GM21786 (cell line): ENCODE measurements around the gene KPTN.

ENCODE experiments used
- ATAC-seq: cut with Tn5 transposase; IDR thresholded peaks from one replicate; pipeline ENCODE4 v1.9.1; 2021; ENCODE audit not compliant: unreplicated experiment

The KPTN gene

DNA sequence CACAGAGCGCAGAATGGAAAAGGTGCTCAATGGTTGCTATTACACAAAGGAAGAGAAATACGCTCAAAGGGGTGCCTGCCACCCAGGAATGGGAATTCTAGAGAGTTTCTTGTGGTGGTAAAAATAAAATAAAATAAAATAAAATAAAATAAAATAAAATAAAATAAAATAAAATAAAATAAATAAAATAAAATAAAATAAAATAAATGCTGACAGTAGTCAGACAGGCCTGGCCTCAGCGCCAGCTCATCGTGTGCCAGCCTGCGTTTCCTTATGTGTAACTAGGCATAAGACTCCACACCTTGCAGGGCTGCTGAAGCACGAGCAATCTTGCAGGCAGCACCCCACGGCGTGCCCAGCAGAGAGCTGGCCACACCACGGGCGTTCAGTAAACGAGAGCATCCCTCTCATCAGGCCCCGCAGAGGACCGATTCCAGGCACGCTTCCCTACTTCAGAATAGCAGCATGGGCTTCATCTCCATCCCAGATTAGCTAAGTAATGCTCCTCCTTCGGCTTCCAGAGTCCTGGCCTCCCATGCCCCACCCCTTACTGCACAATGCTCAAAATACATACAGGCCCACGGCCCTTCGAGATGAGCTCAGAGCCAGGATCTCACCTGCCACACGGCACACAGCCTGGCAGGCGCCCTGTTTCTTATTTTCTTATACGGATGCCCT lies 25.3 kb upstream of the KPTN start:
- no peak for ATAC-seq

- ATAC-seq: no peak
These were observed 24.7 kb upstream of the KPTN start for GRCh38 chr19:47508721-47509120.

- no peak for ATAC-seq
These were observed 24.0 kb upstream of the KPTN start for GRCh38 chr19:47507924-47508553.

- ATAC-seq: no peak
These were observed 23.0 kb upstream of the KPTN start for GRCh38 chr19:47507012-47507411.

DNA sequence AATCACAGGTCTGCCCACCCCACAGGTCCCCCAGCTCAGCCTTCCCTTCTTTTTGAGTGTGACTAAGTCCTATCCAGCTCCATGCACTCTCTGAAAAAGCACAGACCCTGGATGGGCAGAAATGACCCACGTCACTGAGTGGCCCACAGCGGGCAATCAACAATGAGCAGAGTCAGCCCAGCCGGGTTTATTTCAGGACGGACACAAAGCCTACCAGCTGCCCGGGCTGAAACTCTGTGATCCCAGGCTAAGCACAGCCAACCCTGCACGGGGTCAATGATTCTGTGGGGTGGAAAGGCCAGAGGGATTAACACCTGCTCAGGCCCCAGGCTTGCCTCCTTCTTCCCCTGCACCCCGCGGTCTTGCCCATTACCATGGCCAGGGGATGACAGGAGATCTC lies 22.4 kb upstream of the KPTN start:
- no peak for ATAC-seq

GRCh38 chr19:47505506-47505905 lies 21.5 kb upstream of the KPTN start:
- ATAC-seq: no peak

- ATAC-seq: no peak
These were observed 19.8 kb upstream of the KPTN start for GRCh38 chr19:47503826-47504150.

DNA sequence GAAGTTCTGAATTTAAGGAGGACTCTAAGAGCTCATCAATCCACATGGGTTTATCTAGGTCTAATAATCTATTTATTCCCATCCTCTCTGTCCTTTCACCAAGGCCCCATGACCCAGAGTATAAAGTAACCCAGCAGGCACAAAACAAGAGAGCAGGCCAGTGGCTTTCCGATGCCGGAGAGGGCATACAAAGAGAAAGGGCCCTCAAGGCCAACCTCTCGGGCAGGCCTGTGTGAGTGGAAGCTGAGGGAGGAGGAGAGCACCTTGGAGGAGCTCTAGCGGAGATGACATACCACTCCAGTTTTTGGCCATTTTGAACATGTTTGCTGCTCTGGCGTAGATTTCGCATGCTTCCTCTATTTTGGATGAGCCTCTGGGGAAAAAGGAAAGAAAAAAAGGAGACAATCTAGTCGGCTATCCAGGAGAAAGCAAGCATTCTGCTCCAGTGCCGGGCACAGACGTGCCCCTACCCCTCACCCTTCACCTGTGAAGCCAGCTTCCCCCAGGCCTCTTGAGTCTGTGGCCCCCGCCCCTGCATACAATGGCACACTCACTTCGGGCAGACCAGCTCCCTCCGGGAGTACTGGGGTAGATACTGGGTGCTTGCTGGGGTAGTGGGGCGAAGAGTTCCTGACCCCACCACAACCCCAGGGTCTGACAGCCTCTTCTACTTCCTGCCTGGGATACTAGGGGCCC lies 19.3 kb upstream of the KPTN start:
- no peak for ATAC-seq

GRCh38 chr19:47499863-47500830 lies 16.1 kb upstream of the KPTN start:
- no peak for ATAC-seq

GRCh38 chr19:47499371-47499770 lies 15.4 kb upstream of the KPTN start:
- no peak for ATAC-seq

DNA sequence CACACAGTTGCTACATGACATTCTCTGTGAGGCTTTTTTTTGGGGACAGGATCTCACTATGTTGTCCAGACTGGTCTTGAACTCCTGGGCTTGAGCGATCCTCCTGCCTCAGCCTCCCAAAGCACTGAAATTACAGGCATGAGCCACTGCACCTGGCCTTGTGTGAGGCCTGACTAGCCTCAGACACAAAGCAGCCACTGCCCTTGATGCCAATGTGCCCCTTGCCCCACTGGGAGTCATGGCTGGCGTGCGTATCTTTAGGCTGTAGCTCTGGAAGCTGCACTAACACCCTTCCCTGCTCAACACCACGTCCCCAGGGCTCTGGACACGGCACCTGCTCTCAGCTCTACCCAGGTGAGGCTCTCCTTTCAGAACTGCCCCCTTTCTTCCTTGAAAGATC lies 14.5 kb upstream of the KPTN start:
- ATAC-seq: no peak

GRCh38 chr19:47497821-47498520 lies 14.0 kb upstream of the KPTN start:
- no peak for ATAC-seq

DNA sequence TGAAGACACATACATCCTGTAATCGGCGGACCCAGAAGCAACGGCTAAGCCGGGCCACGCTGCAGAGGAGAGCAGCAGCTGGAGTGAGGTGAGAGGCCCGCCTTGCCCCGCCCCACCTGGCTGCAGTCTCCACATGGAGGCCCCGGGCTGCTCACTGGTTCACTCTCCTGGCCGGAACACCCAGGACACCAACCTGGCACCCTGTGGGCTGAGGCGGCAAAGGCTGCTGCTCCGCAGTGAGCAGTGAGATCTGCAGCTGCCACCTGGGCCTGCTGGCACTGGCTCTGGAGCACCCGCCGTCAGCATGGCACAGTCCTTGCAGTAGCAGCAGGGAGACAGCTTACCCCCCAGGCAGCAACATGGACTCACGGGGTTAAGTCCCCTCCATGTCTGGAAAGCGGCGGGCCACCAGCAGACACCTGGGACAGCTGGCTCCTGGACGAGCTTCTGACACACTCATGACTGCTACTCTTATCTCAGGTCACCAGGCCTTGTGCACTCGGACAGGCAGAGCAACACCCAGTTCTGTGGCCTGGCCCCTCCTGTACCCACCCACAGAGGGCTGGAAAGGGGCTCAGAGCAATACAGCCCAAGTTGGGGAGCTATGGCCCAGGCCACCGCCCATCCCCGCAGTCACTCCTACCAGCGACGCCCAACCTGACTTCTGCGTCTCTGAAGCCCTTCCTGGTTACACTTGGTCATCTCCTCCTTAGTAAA lies 13.2 kb upstream of the KPTN start:
- no peak for ATAC-seq

- no peak for ATAC-seq
These were observed 11.7 kb upstream of the KPTN start for GRCh38 chr19:47495478-47496372.

DNA sequence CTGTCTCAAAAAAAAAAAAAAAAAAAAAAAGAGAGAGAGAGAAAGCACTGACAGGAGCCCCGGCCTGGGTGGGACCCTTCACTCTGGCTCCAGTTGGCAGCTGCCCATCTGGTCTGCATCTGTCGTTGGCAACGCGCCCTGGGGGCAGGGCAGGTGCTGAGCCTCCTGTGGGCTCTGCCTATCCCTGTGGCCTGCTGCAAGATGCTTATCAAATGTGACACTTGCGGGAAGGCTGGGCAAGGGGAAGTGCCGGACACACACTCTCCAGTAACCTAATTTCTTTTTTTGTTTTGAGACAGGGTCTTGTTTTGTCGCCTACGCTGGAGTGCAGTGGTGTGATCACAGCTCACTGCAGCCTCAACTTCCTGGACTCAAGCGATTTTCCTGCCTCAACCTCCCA lies 10.7 kb upstream of the KPTN start:
- ATAC-seq: no peak

- no peak for ATAC-seq
These were observed 10.2 kb upstream of the KPTN start for GRCh38 chr19:47494211-47494547.

DNA sequence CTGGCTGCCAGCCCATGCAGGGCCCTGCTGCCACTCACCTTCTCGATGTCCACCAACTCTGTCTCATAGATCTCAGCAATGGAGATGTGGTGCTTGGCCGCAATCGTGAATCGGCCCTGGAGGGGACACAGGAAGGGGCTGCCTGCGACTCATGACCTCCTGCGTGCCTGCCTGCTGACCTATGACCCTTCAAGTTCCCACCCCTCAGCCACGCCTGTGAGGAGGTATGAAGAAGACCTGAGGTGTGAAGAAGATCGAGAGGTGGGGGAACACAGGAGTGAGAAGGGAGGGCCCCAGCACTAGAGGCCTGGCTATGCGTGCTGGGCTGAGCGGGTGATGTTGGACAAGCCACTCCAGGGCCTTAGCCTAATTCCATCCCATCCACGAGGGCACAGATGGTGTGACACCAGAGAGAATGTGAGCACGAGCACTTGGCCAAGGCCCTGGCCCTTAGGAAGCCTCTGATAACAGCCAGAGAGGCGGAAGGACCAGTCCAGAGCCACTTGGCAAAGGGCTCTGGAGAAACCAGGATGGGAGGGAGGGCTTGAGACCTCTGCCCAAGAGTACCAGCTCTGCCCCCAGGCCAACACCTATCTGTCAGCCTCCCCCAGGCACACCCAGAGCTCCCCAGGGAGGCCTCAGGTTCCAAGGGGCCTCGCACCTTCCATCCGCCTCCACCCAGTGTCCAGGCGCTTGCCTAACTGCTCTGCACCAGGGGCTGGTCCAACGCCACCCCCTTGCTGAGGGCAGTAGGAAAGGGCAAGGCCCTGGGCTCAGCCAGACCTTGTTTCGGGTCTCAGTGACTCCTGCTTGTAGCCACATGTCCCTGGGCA lies 9.6 kb upstream of the KPTN start:
- ATAC-seq: no peak
